Measurements from ENCODE around the gene C19orf38.
"Not testable (repeated sequence)": the region's sequence is repeated elsewhere in the genome, so short reads cannot be mapped to it uniquely, and the experiment has no call there.

GRCh38 chr19:10877608-10878007 lies 29.4 kb downstream of the C19orf38 start:
- TF ChIP-seq, protein P1, sequence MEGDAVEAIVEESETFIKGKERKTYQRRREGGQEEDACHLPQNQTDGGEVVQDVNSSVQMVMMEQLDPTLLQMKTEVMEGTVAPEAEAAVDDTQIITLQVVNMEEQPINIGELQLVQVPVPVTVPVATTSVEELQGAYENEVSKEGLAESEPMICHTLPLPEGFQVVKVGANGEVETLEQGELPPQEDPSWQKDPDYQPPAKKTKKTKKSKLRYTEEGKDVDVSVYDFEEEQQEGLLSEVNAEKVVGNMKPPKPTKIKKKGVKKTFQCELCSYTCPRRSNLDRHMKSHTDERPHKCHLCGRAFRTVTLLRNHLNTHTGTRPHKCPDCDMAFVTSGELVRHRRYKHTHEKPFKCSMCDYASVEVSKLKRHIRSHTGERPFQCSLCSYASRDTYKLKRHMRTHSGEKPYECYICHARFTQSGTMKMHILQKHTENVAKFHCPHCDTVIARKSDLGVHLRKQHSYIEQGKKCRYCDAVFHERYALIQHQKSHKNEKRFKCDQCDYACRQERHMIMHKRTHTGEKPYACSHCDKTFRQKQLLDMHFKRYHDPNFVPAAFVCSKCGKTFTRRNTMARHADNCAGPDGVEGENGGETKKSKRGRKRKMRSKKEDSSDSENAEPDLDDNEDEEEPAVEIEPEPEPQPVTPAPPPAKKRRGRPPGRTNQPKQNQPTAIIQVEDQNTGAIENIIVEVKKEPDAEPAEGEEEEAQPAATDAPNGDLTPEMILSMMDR (IDR thresholded peaks at IDR 0.05 in 8 of 11, conservative IDR thresholded peaks at IDR 0.05 in 3 of 11) = not testable (repeated sequence)
- TF ChIP-seq POLR2AphosphoS5 (IDR thresholded peaks at IDR 0.05) = not testable (repeated sequence)
